ENCODE measurements around the gene AIMP1.

Gene AIMP1

GRCh38 chr4:106315968-106316772 is at the start of gene AIMP1, which contains the start of gene TBCK:
TSS of gene AIMP1 (plus strand) at chr4:106316550. CDS start at chr4:106325010, 8,460 bp downstream.
TSS of gene TBCK (minus strand) at chr4:106316209. CDS start at chr4:106308960, 7,249 bp downstream.
- peaks cover 39% of the 10 kb centered on the region for H3K4me1 Mint-ChIP-seq
- H3K9me3 Mint-ChIP-seq = no peaks in the 10 kb centered on the region
- H3K36me3 Mint-ChIP-seq (ENCODE audit: low read depth) = peaks cover 26% of the 10 kb centered on the region
- peak; percentile 86 for ATAC-seq
- peak; percentile 83 for DNase-seq
- no peaks in the 10 kb centered on the region for H3K27me3 Mint-ChIP-seq
- H3K4me3 Mint-ChIP-seq = no peak within 1 kb of the TSS
- no peak within 1 kb of the TSS for H3K27ac Mint-ChIP-seq

GRCh38 chr4:106268786-106269185 is 47.6 kb upstream of the AIMP1 start:
- Mint-ChIP-seq H3K9me3 (no peaks in the 10 kb centered on the region), H3K27ac (no peak overlapping the region)

GRCh38 chr4:106269711-106270110 is 46.6 kb upstream of the AIMP1 start:
- Mint-ChIP-seq H3K27me3 (no peaks in the 10 kb centered on the region), H3K4me3 (no peak overlapping the region), H3K27ac (no peak overlapping the region), H3K4me1 (peaks cover 11% of the 10 kb centered on the region), H3K9me3 (no peaks in the 10 kb centered on the region), H3K36me3 (ENCODE audit: low read depth) (peaks cover 6% of the 10 kb centered on the region)
- ATAC-seq (no peak), DNase-seq (no peak)

More at GRCh38 chr4:106268786-106269185, 47.6 kb upstream of the AIMP1 start:
- Mint-ChIP-seq H3K27me3 (no peaks in the 10 kb centered on the region), H3K4me3 (no peak overlapping the region), H3K36me3 (ENCODE audit: low read depth) (peaks cover 6% of the 10 kb centered on the region), H3K4me1 (peaks cover 7% of the 10 kb centered on the region)
- ATAC-seq (no peak), DNase-seq (no peak)

- no peaks in the 10 kb centered on the region for H3K27me3 Mint-ChIP-seq
- no peak for ATAC-seq
- peaks cover 6% of the 10 kb centered on the region for H3K36me3 Mint-ChIP-seq (ENCODE audit: low read depth)
- H3K27ac Mint-ChIP-seq = no peak overlapping the region
- DNase-seq = no peak
- H3K4me3 Mint-ChIP-seq = no peak overlapping the region
- H3K9me3 Mint-ChIP-seq = no peaks in the 10 kb centered on the region
- H3K4me1 Mint-ChIP-seq = peaks cover 11% of the 10 kb centered on the region
Observed at GRCh38 chr4:106270736-106271135, 45.6 kb upstream of the AIMP1 start.

GRCh38 chr4:106273831-106274230 is 42.5 kb upstream of the AIMP1 start:
- no peak for DNase-seq
- H3K4me3 Mint-ChIP-seq = no peak overlapping the region

GRCh38 chr4:106277140-106277675 is 39.1 kb upstream of the AIMP1 start:
- Mint-ChIP-seq H3K4me3 (no peak overlapping the region), H3K9me3 (peaks cover 4% of the 10 kb centered on the region), H3K27me3 (no peaks in the 10 kb centered on the region), H3K27ac (no peak overlapping the region), H3K36me3 (ENCODE audit: low read depth) (peaks cover 11% of the 10 kb centered on the region), H3K4me1 (peaks cover 6% of the 10 kb centered on the region)
- ATAC-seq = no peak
- DNase-seq = no peak

More at GRCh38 chr4:106273831-106274230, 42.5 kb upstream of the AIMP1 start:
- Mint-ChIP-seq H3K36me3 (ENCODE audit: low read depth) (peaks cover 4% of the 10 kb centered on the region), H3K27me3 (no peaks in the 10 kb centered on the region), H3K27ac (no peak overlapping the region), H3K9me3 (no peaks in the 10 kb centered on the region), H3K4me1 (peaks cover 6% of the 10 kb centered on the region)
- ATAC-seq = no peak

DNA sequence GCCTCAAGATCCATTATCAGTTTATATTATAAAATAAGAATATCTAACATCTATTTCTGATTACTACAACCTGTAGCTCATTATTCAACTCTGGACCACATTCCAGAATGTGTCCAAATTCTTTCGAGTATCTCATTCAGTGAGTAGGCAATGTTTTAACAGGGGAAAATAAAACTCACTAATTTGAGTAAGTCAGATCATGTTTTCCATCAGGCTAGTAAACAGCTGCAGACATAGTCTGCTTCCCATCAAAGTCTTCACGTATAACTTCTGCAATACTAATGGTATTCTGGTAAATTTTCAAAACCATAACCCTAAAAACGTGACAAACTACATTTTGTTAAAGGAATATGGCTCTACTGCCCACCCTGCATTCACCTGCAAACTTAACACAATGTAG is 32.1 kb upstream of the AIMP1 start:
- no peak for ATAC-seq
- peaks cover 8% of the 10 kb centered on the region for H3K9me3 Mint-ChIP-seq
- peaks cover 37% of the 10 kb centered on the region for H3K36me3 Mint-ChIP-seq (ENCODE audit: low read depth)
- no peaks in the 10 kb centered on the region for H3K4me1 Mint-ChIP-seq
- no peak overlapping the region for H3K4me3 Mint-ChIP-seq
- no peak overlapping the region for H3K27ac Mint-ChIP-seq
- no peak for DNase-seq
- no peaks in the 10 kb centered on the region for H3K27me3 Mint-ChIP-seq

DNA sequence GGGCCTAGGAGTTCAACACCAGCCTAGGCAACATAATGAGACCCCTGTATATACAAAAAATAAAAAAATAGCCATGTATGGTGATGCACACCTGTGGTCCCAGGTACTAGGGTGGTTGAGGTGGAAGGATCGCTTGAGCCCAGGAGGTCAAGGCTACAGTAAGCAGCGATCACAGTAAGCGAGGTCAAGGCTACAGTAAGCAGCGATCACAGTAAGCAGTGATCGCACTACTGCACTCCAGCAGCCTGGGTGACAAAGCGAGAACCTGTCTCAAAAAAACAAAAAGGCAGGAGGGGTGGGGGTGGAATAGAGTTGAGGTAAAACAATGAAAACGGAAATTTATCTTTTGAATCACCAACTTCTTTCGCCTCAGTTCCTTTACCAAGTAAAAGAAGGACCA is 29.7 kb upstream of the AIMP1 start:
- H3K27ac Mint-ChIP-seq = no peak overlapping the region
- ATAC-seq (no peak), DNase-seq (no peak)
- H3K27me3 Mint-ChIP-seq = no peaks in the 10 kb centered on the region
- no peaks in the 10 kb centered on the region for H3K4me1 Mint-ChIP-seq
- no peak overlapping the region for H3K4me3 Mint-ChIP-seq
- H3K36me3 Mint-ChIP-seq (ENCODE audit: low read depth) = peaks cover 40% of the 10 kb centered on the region
- H3K9me3 Mint-ChIP-seq = peaks cover 4% of the 10 kb centered on the region

- ATAC-seq = no peak
- Mint-ChIP-seq H3K27me3 (no peaks in the 10 kb centered on the region), H3K4me1 (no peaks in the 10 kb centered on the region), H3K27ac (no peak overlapping the region), H3K36me3 (ENCODE audit: low read depth) (peaks cover 33% of the 10 kb centered on the region), H3K9me3 (peaks cover 3% of the 10 kb centered on the region), H3K4me3 (no peak overlapping the region)
- no peak for DNase-seq
Observed at GRCh38 chr4:106287353-106287969, 28.9 kb upstream of the AIMP1 start.

- ATAC-seq (no peak), DNase-seq (no peak)
- H3K9me3 Mint-ChIP-seq = no peaks in the 10 kb centered on the region
- no peak overlapping the region for H3K4me3 Mint-ChIP-seq
- H3K27me3 Mint-ChIP-seq = no peaks in the 10 kb centered on the region
- H3K4me1 Mint-ChIP-seq = no peaks in the 10 kb centered on the region
- H3K27ac Mint-ChIP-seq = no peak overlapping the region
- H3K36me3 Mint-ChIP-seq (ENCODE audit: low read depth) = peaks cover 30% of the 10 kb centered on the region
Observed at GRCh38 chr4:106289737-106290136, 26.6 kb upstream of the AIMP1 start.

GRCh38 chr4:106291678-106292077 is 24.7 kb upstream of the AIMP1 start:
- DNase-seq (no peak), ATAC-seq (no peak)
- H3K27me3 Mint-ChIP-seq = no peaks in the 10 kb centered on the region
- H3K4me3 Mint-ChIP-seq = no peak overlapping the region
- peaks cover 40% of the 10 kb centered on the region for H3K36me3 Mint-ChIP-seq (ENCODE audit: low read depth)
- no peaks in the 10 kb centered on the region for H3K9me3 Mint-ChIP-seq
- no peak overlapping the region for H3K27ac Mint-ChIP-seq
- H3K4me1 Mint-ChIP-seq = no peaks in the 10 kb centered on the region

- H3K27ac Mint-ChIP-seq = no peak overlapping the region
- no peaks in the 10 kb centered on the region for H3K27me3 Mint-ChIP-seq
- ATAC-seq (no peak), DNase-seq (no peak)
- peaks cover 40% of the 10 kb centered on the region for H3K36me3 Mint-ChIP-seq (ENCODE audit: low read depth)
- H3K4me1 Mint-ChIP-seq = no peaks in the 10 kb centered on the region
- no peak overlapping the region for H3K4me3 Mint-ChIP-seq
- no peaks in the 10 kb centered on the region for H3K9me3 Mint-ChIP-seq
Observed at GRCh38 chr4:106294062-106294461, 22.3 kb upstream of the AIMP1 start.

DNA sequence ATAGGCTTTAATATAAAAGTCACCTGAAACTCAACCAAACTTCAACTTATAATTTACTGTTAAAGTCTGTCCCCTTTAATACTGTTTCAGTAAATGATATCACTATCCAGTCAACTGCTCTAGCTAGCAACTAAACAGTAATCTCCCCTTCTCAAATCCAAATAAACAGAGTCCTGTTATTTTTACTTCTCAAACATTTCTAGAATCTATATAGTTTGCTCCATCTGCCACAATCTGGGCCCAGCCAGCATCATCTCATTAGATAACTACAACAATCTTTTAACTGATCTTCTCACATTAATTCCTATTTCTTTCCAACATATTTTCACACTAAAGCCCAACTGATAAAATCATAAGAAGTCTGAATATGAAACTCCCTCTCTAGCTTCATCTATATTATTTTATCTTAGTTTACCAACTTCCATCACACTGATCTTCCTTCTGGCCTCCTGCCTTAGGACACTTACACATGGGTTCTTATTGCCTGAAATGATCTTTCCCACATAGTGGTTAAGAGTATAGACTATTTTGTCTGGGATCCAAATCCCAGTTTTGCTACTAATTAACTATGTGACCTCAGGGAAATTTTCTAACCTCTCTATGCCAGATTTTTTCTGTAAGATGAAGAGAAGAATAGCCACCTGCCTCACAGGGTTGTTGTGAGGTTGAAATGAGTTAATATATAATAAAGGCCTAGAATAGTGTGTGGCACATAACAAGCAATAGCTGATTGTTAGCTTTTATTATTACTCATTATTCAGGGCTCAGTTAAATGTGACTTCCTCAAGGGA is 18.9 kb upstream of the AIMP1 start:
- H3K9me3 Mint-ChIP-seq = no peaks in the 10 kb centered on the region
- no peak for ATAC-seq
- H3K36me3 Mint-ChIP-seq (ENCODE audit: low read depth) = peaks cover 40% of the 10 kb centered on the region
- no peak overlapping the region for H3K4me3 Mint-ChIP-seq
- H3K4me1 Mint-ChIP-seq = peaks cover 6% of the 10 kb centered on the region
- H3K27ac Mint-ChIP-seq = no peak overlapping the region
- no peaks in the 10 kb centered on the region for H3K27me3 Mint-ChIP-seq
- no peak for DNase-seq

GRCh38 chr4:106299977-106300376 is 16.4 kb upstream of the AIMP1 start:
- Mint-ChIP-seq H3K9me3 (no peaks in the 10 kb centered on the region), H3K4me3 (no peak overlapping the region), H3K27ac (no peak overlapping the region), H3K27me3 (no peaks in the 10 kb centered on the region), H3K36me3 (ENCODE audit: low read depth) (peaks cover 26% of the 10 kb centered on the region), H3K4me1 (peaks cover 8% of the 10 kb centered on the region)
- DNase-seq (no peak), ATAC-seq (no peak)
